ENCODE data around the gene CHRNA1.

DNA sequence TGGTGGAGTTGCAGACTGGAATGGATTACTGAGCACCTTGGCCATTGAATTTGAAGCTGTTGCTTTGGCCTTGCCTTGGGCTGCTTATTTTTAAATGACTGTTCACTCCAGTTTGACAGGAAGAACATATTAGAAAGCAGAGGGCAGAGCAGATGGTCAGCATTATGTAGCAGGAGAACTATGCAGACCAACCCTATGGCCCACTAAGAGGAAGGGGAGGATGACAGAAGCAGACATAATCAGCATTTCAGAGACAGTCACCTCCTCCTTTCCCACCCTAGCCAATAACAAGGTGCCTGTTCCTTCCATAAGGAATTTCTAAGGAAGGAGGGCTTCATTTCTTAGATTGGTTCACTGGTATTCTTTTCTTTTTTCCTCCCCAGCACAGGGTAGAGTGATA, 2.4 kb downstream of the CHRNA1 start:
- TF ChIP-seq, protein P1, sequence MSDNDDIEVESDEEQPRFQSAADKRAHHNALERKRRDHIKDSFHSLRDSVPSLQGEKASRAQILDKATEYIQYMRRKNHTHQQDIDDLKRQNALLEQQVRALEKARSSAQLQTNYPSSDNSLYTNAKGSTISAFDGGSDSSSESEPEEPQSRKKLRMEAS (IDR thresholded peaks at IDR 0.05; ENCODE audit: low read depth, low read length), result no peak
- TF ChIP-seq, protein P2, sequence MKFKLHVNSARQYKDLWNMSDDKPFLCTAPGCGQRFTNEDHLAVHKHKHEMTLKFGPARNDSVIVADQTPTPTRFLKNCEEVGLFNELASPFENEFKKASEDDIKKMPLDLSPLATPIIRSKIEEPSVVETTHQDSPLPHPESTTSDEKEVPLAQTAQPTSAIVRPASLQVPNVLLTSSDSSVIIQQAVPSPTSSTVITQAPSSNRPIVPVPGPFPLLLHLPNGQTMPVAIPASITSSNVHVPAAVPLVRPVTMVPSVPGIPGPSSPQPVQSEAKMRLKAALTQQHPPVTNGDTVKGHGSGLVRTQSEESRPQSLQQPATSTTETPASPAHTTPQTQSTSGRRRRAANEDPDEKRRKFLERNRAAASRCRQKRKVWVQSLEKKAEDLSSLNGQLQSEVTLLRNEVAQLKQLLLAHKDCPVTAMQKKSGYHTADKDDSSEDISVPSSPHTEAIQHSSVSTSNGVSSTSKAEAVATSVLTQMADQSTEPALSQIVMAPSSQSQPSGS (IDR thresholded peaks at IDR 0.05; ENCODE audit: low read length), result no peak
- TF ChIP-seq HDAC6 (IDR thresholded peaks at IDR 0.05; ENCODE audit: unreplicated experiment) (no peak), RFX5 (IDR thresholded peaks at IDR 0.05; ENCODE audit: low read depth, low read length) (no peak), EP300 (IDR thresholded peaks at IDR 0.05; ENCODE audit: borderline replicate concordance in 1 of 2, control insufficient read depth in 1 of 2, low read depth in 2 of 2, low read length in 2 of 2) (no peak), HDAC2 (IDR thresholded peaks at IDR 0.05) (no peak), CEBPB (IDR thresholded peaks at IDR 0.05; ENCODE audit: borderline replicate concordance in 1 of 2, low read depth in 2 of 2, low read length in 2 of 2) (no peak), TAF1 (IDR thresholded peaks at IDR 0.05; ENCODE audit: borderline replicate concordance, low read depth, low read length) (no peak), CBFB (IDR thresholded peaks at IDR 0.05; ENCODE audit: low read depth) (no peak), EGR1 (IDR thresholded peaks at IDR 0.05; ENCODE audit: borderline replicate concordance in 1 of 2, low read depth in 2 of 2, low read length in 2 of 2) (no peak)
- TF ChIP-seq, protein P3, sequence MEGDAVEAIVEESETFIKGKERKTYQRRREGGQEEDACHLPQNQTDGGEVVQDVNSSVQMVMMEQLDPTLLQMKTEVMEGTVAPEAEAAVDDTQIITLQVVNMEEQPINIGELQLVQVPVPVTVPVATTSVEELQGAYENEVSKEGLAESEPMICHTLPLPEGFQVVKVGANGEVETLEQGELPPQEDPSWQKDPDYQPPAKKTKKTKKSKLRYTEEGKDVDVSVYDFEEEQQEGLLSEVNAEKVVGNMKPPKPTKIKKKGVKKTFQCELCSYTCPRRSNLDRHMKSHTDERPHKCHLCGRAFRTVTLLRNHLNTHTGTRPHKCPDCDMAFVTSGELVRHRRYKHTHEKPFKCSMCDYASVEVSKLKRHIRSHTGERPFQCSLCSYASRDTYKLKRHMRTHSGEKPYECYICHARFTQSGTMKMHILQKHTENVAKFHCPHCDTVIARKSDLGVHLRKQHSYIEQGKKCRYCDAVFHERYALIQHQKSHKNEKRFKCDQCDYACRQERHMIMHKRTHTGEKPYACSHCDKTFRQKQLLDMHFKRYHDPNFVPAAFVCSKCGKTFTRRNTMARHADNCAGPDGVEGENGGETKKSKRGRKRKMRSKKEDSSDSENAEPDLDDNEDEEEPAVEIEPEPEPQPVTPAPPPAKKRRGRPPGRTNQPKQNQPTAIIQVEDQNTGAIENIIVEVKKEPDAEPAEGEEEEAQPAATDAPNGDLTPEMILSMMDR (IDR thresholded peaks at IDR 0.05 in 2 of 3, conservative IDR thresholded peaks at IDR 0.05 in 1 of 3; ENCODE audit: control insufficient read depth in 2 of 3, extremely low read depth in 1 of 3, insufficient read depth in 1 of 3, low read depth in 3 of 3, low read length in 3 of 3), result no peak
